ENCODE measurements around the gene GARIN5A. TPM values are rescaled to one million over a fixed set of nuclear protein-coding genes. Genes with fewer than 3 reads are reported as not detected.

GARIN5A gene
- polyA plus RNA-seq, 2 donors: 1.3 to 1.4 TPM

- 74 to 80% methylated on average over 18 of the region's 18 CpGs for WGBS, 2 donors
- H3K9me3 ChIP-seq (ENCODE audit: control insufficient read depth in 2 of 2, insufficient read depth in 1 of 2, low read depth in 1 of 2, low read length in 1 of 2): no peaks in the 10 kb centered on the region
- peaks cover 0 to 2% of the 10 kb centered on the region in 2 donors for H3K4me1 ChIP-seq (ENCODE audit: control insufficient read depth in 2 of 2, insufficient read depth in 2 of 2, low read length in 1 of 2)
- H3K4me3 ChIP-seq (ENCODE audit: low read depth in 1 of 2, low read length in 2 of 2): no peak overlapping the region
- no peaks in the 10 kb centered on the region for H3K36me3 ChIP-seq (ENCODE audit: control insufficient read depth in 2 of 2, insufficient read depth in 2 of 2, low read length in 1 of 2)
- no peak overlapping the region for H3K27ac ChIP-seq (ENCODE audit: low read depth in 2 of 2, low read length in 1 of 2)
- no peaks in the 10 kb centered on the region for H3K27me3 ChIP-seq (ENCODE audit: control insufficient read depth in 1 of 2, insufficient read depth in 2 of 2, low read length in 2 of 2)
Observed at GRCh38 chr19:50467566-50467965, 9.1 kb downstream of the GARIN5A start.

DNA sequence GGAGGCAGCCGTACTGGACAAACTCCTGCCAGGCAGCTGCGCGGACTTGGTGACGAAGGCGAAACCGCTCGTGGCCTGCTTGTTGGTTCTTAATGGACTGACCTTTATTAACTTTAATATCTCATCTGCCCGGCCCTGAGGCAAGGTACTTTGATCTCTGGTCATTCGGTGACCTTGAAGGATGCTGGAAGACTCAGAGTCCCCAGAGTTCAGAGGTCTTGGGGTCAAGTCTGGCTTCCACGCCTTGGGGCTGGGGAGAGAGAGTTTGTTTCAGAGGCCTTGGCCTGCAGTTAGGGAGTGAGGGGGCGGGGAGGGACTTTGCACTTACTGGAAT is 10.0 kb downstream of the GARIN5A start:
- H3K36me3 ChIP-seq (ENCODE audit: control insufficient read depth in 2 of 2, insufficient read depth in 2 of 2, low read length in 1 of 2): no peaks in the 10 kb centered on the region
- WGBS, 2 donors: 63 to 64% methylated on average over 11 of the region's 11 CpGs

GRCh38 chr19:50465986-50466705 is 10.5 kb downstream of the GARIN5A start:
- Histone ChIP-seq H3K36me3 (ENCODE audit: control insufficient read depth in 2 of 2, insufficient read depth in 2 of 2, low read length in 1 of 2) (no peaks in the 10 kb centered on the region), H3K27ac (ENCODE audit: low read depth in 2 of 2, low read length in 1 of 2) (no peak overlapping the region), H3K4me3 (ENCODE audit: low read depth in 1 of 2, low read length in 2 of 2) (no peak overlapping the region), H3K9me3 (ENCODE audit: control insufficient read depth in 2 of 2, insufficient read depth in 1 of 2, low read depth in 1 of 2, low read length in 1 of 2) (no peaks in the 10 kb centered on the region), H3K27me3 (ENCODE audit: control insufficient read depth in 1 of 2, insufficient read depth in 2 of 2, low read length in 2 of 2) (no peaks in the 10 kb centered on the region), H3K4me1 (ENCODE audit: control insufficient read depth in 2 of 2, insufficient read depth in 2 of 2, low read length in 1 of 2) (peaks cover 0 to 2% of the 10 kb centered on the region in 2 donors)
- 42 to 44% methylated on average over 29 of the region's 29 CpGs for WGBS, 2 donors

More for the DNA sequence above, 10.0 kb downstream of the GARIN5A start:
- H3K4me1 ChIP-seq (ENCODE audit: control insufficient read depth in 2 of 2, insufficient read depth in 2 of 2, low read length in 1 of 2): peaks cover 0 to 2% of the 10 kb centered on the region in 2 donors
- H3K27ac ChIP-seq (ENCODE audit: low read depth in 2 of 2, low read length in 1 of 2): no peak overlapping the region
- no peaks in the 10 kb centered on the region for H3K9me3 ChIP-seq (ENCODE audit: control insufficient read depth in 2 of 2, insufficient read depth in 1 of 2, low read depth in 1 of 2, low read length in 1 of 2)
- H3K4me3 ChIP-seq (ENCODE audit: low read depth in 1 of 2, low read length in 2 of 2): no peak overlapping the region
- H3K27me3 ChIP-seq (ENCODE audit: control insufficient read depth in 1 of 2, insufficient read depth in 2 of 2, low read length in 2 of 2): no peaks in the 10 kb centered on the region

GRCh38 chr19:50465000-50465399 is 11.6 kb downstream of the GARIN5A start:
- Histone ChIP-seq H3K27me3 (ENCODE audit: control insufficient read depth in 1 of 2, insufficient read depth in 2 of 2, low read length in 2 of 2) (no peaks in the 10 kb centered on the region), H3K4me1 (ENCODE audit: control insufficient read depth in 2 of 2, insufficient read depth in 2 of 2, low read length in 1 of 2) (peaks cover 0 to 2% of the 10 kb centered on the region in 2 donors), H3K4me3 (ENCODE audit: low read depth in 1 of 2, low read length in 2 of 2) (no peak overlapping the region), H3K27ac (ENCODE audit: low read depth in 2 of 2, low read length in 1 of 2) (no peak overlapping the region), H3K9me3 (ENCODE audit: control insufficient read depth in 2 of 2, insufficient read depth in 1 of 2, low read depth in 1 of 2, low read length in 1 of 2) (no peaks in the 10 kb centered on the region), H3K36me3 (ENCODE audit: control insufficient read depth in 2 of 2, insufficient read depth in 2 of 2, low read length in 1 of 2) (no peaks in the 10 kb centered on the region)
- WGBS, 2 donors: 84 to 88% methylated on average over 13 of the region's 13 CpGs

DNA sequence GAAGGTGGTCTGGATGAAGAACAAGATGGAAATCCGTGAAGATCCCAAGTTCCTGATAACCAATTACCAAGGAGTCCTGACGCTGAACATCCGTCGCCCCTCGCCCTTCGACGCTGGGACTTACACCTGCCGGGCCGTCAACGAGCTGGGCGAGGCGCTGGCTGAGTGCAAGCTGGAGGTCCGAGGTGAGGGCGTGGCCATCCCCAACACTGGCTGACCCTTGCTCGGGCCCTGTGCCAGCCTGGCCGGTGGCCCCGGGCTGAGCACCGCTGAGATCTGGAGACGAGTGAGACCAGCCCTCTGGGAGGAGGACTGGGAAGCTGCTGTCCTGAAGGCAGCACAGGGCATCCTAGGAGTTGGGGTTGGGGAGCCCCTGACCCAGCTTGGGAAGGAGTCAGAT is 12.3 kb downstream of the GARIN5A start:
- no peaks in the 10 kb centered on the region for H3K36me3 ChIP-seq (ENCODE audit: control insufficient read depth in 2 of 2, insufficient read depth in 2 of 2, low read length in 1 of 2)
- no peaks in the 10 kb centered on the region for H3K9me3 ChIP-seq (ENCODE audit: control insufficient read depth in 2 of 2, insufficient read depth in 1 of 2, low read depth in 1 of 2, low read length in 1 of 2)
- no peak overlapping the region for H3K27ac ChIP-seq (ENCODE audit: low read depth in 2 of 2, low read length in 1 of 2)
- H3K4me3 ChIP-seq (ENCODE audit: low read depth in 1 of 2, low read length in 2 of 2): no peak overlapping the region
- peaks cover 0 to 2% of the 10 kb centered on the region in 2 donors for H3K4me1 ChIP-seq (ENCODE audit: control insufficient read depth in 2 of 2, insufficient read depth in 2 of 2, low read length in 1 of 2)
- 66 to 75% methylated on average over 19 of the region's 19 CpGs for WGBS, 2 donors
- no peaks in the 10 kb centered on the region for H3K27me3 ChIP-seq (ENCODE audit: control insufficient read depth in 1 of 2, insufficient read depth in 2 of 2, low read length in 2 of 2)

DNA sequence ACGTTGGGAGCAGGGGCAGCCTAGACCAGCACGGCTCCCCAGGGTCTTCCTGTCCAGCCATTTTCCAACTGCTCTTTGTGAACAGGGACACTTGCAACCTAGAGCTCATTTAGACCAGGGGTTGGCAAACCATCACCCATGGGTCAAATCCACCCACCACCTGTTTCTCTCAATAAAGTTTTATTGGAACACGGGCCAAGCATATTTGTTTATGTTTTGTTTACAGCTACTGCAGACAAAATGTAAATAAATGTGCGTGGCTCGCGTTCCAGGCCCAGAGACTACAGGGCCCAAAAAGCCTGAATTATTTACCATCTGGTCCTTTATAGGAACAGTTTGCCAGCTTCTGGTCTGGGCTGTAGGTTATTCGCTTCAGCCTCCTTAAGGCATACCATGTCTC is 13.7 kb downstream of the GARIN5A start:
- H3K4me1 ChIP-seq (ENCODE audit: control insufficient read depth in 2 of 2, insufficient read depth in 2 of 2, low read length in 1 of 2): peaks cover 0 to 2% of the 10 kb centered on the region in 2 donors
- no peak overlapping the region for H3K27ac ChIP-seq (ENCODE audit: low read depth in 2 of 2, low read length in 1 of 2)
- H3K27me3 ChIP-seq (ENCODE audit: control insufficient read depth in 1 of 2, insufficient read depth in 2 of 2, low read length in 2 of 2): no peaks in the 10 kb centered on the region
- H3K4me3 ChIP-seq (ENCODE audit: low read depth in 1 of 2, low read length in 2 of 2): no peak overlapping the region
- H3K36me3 ChIP-seq (ENCODE audit: control insufficient read depth in 2 of 2, insufficient read depth in 2 of 2, low read length in 1 of 2): no peaks in the 10 kb centered on the region
- 73 to 74% methylated on average over 7 of the region's 7 CpGs for WGBS, 2 donors
- H3K9me3 ChIP-seq (ENCODE audit: control insufficient read depth in 2 of 2, insufficient read depth in 1 of 2, low read depth in 1 of 2, low read length in 1 of 2): no peaks in the 10 kb centered on the region

DNA sequence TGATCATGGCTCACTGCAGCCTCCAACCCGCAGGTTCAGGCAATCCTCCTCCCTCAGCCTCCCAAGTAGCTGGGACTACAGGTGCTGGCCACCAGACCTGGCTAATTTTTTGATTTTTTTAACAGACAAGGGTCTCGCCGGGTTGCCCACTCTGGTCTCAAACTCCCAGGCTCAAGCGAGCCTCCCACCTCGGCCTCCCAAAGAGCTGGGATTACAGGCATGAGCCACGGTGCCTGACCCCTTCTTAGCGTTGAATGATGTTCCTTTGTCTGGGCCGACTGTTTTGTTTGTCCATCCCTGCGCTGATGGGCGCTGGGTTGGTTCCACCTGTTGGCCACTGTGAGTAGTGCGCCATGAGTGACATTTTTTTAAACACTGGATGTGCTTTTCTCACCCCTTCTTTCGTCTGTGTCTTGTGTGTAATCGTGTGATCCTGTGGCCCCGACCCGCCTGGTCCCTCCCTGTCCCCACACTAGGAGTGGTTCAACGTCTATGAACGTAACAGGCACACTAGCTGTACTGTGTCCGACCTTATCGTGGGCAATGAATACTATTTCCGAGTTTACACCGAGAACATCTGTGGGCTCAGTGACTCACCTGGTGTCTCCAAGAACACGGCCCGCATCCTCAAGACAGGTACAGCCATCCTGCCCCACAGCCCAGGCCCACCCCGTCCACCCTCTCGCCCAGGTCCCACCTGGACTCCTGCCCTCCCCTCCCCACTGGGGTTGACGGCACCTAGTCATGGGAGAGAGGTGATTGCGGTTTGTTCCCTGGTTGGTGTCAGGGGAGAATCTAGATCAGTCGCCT is 15.4 kb downstream of the GARIN5A start:
- Histone ChIP-seq H3K9me3 (ENCODE audit: control insufficient read depth in 2 of 2, insufficient read depth in 1 of 2, low read depth in 1 of 2, low read length in 1 of 2) (no peaks in the 10 kb centered on the region), H3K4me3 (ENCODE audit: low read depth in 1 of 2, low read length in 2 of 2) (no peak overlapping the region), H3K27ac (ENCODE audit: low read depth in 2 of 2, low read length in 1 of 2) (no peak overlapping the region), H3K27me3 (ENCODE audit: control insufficient read depth in 1 of 2, insufficient read depth in 2 of 2, low read length in 2 of 2) (no peaks in the 10 kb centered on the region), H3K36me3 (ENCODE audit: control insufficient read depth in 2 of 2, insufficient read depth in 2 of 2, low read length in 1 of 2) (no peaks in the 10 kb centered on the region), H3K4me1 (ENCODE audit: control insufficient read depth in 2 of 2, insufficient read depth in 2 of 2, low read length in 1 of 2) (peaks cover 0 to 2% of the 10 kb centered on the region in 2 donors)
- 25 to 29% methylated on average over 28 of the region's 28 CpGs for WGBS, 2 donors

GRCh38 chr19:50460161-50460765 is 16.4 kb downstream of the GARIN5A start:
- 19 to 30% methylated on average over 13 of the region's 13 CpGs for WGBS, 2 donors
- no peaks in the 10 kb centered on the region for H3K9me3 ChIP-seq (ENCODE audit: control insufficient read depth in 2 of 2, insufficient read depth in 1 of 2, low read depth in 1 of 2, low read length in 1 of 2)
- no peaks in the 10 kb centered on the region for H3K27me3 ChIP-seq (ENCODE audit: control insufficient read depth in 1 of 2, insufficient read depth in 2 of 2, low read length in 2 of 2)
- no peak overlapping the region for H3K4me3 ChIP-seq (ENCODE audit: low read depth in 1 of 2, low read length in 2 of 2)
- H3K36me3 ChIP-seq (ENCODE audit: control insufficient read depth in 2 of 2, insufficient read depth in 2 of 2, low read length in 1 of 2): no peaks in the 10 kb centered on the region
- no peaks in the 10 kb centered on the region for H3K4me1 ChIP-seq (ENCODE audit: control insufficient read depth in 2 of 2, insufficient read depth in 2 of 2, low read length in 1 of 2)
- H3K27ac ChIP-seq (ENCODE audit: low read depth in 2 of 2, low read length in 1 of 2): no peak overlapping the region

DNA sequence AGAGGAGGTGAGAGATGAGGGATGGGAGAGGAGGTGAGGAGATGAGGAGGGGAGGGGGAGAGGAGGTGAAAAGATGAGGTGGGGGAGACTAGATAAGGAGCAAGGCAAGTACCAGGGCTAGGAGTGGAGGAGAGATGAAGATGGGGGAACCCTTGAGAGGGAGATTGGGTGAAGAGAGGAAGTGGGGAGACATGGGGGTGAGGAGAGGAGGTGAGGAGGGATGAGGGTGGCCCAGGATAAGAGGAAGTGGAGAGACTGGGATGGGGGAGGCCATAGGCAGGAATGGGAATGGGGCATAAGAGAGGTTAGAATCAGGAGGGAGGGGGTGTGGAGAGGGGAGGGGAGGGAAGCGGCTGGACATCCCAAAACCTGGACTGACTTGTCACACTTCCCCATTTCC is 17.0 kb downstream of the GARIN5A start:
- no peaks in the 10 kb centered on the region for H3K27me3 ChIP-seq (ENCODE audit: control insufficient read depth in 1 of 2, insufficient read depth in 2 of 2, low read length in 2 of 2)
- 44 to 53% methylated on average over 1 of the region's 1 CpG for WGBS, 2 donors
- H3K4me3 ChIP-seq (ENCODE audit: low read depth in 1 of 2, low read length in 2 of 2): no peak overlapping the region
- H3K27ac ChIP-seq (ENCODE audit: low read depth in 2 of 2, low read length in 1 of 2): no peak overlapping the region
- no peaks in the 10 kb centered on the region for H3K36me3 ChIP-seq (ENCODE audit: control insufficient read depth in 2 of 2, insufficient read depth in 2 of 2, low read length in 1 of 2)
- no peaks in the 10 kb centered on the region for H3K9me3 ChIP-seq (ENCODE audit: control insufficient read depth in 2 of 2, insufficient read depth in 1 of 2, low read depth in 1 of 2, low read length in 1 of 2)
- no peaks in the 10 kb centered on the region for H3K4me1 ChIP-seq (ENCODE audit: control insufficient read depth in 2 of 2, insufficient read depth in 2 of 2, low read length in 1 of 2)

Measured in esophagus (tissue), 2 donors.